NOMO-1 (cell line): ENCODE data around the gene PTPRO.

Experiments used
- DNase-seq, 2 experiments: peaks; one replicate each; lab custom pipeline; 2025; ENCODE audit not compliant: unreplicated experiment in 2 of 2; lab: John Stamatoyannopoulos, UW

PTPRO gene

DNA sequence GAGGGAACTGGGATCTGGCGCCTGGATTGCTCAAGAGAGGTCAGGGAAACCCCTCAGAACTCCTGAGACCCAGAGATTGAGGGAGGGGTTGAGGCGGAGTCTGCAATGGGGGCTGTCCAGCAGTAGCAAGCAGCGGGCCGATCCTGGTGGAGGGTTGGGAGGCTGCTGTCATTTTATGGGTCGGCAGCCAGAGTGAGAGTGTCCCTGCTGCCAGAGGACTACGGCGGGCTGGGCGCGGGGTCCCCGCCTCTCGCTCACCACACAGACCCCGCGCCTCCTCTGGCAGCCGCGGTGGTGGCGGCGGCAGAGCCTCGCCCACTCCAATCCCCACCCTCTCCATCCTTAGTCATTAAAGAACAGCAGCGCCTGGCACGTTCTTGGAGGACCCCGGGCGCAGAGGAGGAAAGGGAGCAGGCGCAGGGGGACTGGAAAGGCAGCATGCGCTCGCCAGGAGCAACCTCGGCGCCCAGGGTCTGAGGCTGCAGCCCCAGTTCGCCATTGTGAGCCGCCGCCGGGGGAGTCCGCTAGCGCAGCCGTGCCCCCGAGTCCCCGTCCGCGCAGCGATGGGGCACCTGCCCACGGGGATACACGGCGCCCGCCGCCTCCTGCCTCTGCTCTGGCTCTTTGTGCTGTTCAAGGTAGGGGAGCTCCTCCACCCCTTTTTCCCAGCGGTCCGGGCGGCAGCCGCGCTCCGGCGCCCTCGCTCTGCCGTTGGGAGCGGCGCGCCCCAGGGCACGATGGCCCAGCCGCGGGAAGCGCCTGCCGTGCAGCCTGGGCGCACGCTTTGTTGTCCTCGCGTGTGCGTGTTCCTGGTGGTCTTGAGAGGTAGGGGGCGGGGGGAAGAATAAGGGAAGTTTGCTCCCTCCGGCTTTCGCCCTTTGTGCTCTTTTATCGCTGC is at the start of gene PTPRO:
Gene PTPRO (plus strand): TSS at position 345 of the 898 bp plus-strand sequence.
- DNase-seq = no peak

DNA sequence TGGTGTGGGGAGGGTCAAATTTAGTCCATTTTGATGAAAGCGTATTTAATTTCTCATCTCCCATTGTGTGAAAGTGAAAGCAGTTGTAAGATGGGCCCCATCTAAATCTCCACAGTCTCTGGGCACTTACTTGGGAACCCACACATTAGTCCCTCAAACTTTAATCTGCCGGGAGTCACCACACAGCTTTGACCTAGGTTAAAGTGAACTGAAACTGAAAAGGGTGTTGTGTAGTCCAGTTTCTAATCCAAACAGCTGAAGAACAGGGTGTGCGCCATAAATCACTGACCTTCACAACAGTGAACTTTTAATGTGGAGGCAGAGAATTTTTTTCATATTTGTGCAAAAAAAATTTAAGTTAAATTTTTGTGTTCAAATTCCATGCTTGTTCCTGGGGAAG is 48.4 kb upstream of the PTPRO start:
- peak in 1 of 2 experiments; percentile 17 for DNase-seq

DNA sequence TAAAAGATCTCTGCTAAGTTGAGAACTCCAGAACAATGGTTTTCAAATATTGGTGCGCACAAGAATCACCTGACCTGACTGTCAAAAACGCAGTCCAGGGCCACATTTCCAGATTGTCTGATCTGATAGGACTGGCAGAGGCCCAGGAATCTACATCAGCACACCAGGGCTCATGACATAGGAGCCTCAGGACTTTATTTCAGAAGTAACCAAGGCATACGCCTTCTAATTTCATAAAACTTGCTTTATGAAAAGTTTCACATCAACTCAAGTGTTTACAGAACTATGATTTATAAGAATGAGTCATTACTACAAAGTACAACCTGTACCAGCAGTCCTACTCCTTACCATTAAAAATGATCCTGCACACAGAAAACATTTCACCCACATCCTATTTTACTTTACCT is 47.7 kb upstream of the PTPRO start:
- no peak for DNase-seq

DNA sequence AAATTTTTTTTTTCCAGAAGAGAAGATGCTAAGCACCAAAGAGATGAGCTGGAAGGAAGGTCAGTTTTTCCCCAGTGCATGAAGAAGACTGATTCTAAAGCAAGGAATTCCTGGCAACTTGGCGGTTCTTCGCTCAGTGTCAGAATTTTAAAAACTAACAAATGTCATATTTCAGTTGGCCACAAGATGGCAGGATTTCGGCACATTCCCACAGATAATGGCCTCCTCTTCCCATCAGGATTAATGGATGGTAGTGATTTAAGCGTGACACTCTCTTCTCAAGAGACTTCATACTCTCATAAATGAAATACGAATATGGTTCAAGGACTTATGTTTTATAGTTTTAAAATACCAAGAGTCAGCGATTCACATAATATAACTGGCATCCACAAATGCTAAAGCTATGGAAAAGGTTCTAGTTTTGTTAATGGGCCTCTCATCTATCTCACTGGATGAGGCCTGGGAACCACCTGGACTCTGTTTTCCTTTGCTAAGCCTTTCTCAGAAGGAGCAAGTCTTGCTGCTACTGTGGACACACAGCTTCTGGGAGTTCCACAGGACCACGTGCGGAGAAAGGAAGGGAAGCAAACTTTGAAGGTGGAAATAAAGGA is 46.1 kb upstream of the PTPRO start:
- peak in 1 of 2 experiments; percentile 5 for DNase-seq

DNA sequence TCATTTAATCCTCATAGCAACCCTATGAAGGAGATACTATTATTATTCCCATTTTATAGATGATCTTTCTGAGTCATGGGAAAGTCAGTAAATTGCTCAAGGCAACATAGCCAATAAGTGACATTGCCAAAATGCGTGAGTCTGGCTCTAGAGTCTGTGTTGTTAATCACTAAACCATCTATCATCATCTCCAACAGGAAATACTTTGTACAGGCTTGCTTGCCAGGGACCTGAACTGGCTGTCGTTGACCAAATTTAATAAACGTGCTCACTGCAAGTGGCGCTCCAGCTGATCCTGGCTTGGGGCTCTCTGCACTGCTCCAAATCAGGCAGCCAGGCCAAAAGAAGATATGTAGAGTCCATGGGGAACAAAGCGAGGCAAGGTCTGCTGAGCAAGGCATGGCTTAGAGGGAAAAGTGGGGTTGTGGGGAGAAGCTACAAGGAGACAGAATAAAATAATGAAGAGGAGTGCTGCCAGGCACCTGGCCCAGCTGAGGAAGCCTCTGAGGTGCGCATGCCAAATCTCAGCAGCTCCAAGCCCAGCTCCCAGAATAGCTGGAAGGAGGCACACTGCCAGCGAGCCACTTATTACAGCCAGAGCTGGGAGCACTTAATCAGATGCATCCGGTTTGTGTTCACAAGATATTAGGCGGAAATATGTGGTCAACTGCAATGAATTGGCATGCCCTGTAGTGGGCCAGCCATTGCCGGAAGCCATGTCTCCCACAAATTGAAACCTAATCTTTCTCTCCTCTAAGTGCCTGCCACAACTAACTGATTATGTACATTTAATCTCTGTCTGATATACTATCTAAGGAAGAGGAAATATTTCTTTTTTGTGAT is 43.3 kb upstream of the PTPRO start:
- peak in 1 of 2 experiments; percentile 5 for DNase-seq

DNA sequence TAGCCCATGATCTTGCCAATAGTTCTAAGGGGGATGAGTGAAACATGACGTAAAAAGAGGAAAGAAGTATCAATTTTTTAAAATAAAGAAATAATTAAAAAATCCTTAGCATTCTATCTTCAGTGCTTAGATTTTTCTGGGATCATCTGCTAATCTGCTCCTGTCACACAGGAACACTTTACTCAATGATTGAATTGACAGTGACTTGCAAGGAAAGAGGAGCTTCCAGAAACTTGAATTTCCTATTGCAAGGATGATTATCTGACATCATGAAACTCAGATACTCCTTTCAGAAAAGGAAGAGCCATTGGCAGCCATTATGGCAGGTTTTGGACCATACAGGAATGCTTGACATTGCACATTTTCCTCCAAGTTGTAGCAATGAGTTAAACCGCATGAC is 41.4 kb upstream of the PTPRO start:
- no peak for DNase-seq

DNA sequence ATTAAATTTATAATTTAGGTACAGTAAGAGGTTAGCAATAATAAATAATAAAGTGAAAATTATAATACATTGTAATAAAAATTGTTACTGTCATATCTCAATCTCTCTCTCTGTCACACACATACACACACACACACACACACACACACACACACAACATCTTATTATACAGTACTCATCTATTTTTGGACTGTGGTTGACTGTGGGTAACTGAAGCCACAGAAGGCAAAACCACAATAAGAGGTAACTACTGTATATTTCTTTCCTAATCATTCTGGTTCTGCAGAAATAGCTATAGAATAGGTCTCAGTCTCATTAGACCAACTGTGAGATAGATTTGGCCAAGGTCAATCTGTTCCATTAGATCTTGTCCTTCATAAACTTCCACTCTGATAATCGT is 33.1 kb upstream of the PTPRO start:
- peak; percentile 65 to 82 for DNase-seq

DNA sequence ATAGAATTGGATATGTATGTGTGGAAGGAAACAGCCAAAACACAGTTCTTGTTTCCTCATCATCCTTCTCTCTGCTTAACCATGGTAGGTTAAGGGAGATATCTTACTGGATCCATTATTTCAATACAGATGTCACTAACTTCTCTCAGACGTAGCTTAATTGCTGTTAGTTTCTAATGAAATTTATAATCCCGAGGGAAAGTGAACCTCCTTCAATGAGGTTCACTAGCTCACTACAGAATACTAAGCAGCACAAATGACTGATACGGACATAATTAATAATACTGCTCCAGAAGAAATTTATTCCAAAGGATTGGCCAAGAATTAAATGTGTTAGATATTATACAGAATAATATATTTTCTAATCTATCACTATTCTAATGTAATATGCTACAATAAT is 28.6 kb upstream of the PTPRO start:
- no peak for DNase-seq

DNA sequence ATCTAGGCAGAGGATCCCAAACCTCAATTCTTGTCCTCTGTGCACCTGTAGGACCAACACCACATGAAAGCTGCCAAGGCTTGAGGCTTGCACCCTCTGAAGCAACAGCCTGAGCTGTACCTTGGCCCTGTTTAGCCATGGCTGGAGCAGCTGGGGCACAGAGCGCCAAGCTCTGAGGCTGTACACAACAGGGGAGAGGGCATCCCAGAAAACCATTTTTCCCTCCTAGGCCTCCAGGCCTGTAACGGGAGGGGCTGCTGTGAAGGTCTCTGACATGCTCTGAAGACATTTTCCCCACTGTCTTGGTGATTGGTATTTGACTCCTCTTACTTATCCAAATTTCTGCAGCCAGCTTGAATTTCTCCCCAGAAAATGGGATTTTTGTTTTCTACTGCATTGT is 22.4 kb upstream of the PTPRO start:
- no peak for DNase-seq

DNA sequence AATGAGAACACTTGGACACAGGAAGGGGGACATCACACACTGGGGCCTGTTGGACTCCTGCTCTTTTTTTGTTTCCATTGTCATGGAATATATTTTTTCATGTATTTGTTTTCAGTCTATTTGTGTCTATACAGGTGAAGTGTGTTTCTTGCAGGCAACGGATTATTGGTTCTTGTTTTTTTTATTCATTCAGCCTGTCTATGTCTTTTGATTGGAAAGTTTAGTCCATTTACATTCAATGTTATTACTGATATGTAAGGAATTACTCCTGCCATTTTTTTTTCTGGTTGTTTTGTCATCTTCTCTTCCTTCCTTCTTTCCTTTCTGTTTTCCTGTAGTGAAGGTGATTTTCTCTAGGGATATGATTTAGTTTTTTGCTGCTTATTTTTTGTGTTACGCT is 18.0 kb upstream of the PTPRO start:
- DNase-seq = no peak

DNA sequence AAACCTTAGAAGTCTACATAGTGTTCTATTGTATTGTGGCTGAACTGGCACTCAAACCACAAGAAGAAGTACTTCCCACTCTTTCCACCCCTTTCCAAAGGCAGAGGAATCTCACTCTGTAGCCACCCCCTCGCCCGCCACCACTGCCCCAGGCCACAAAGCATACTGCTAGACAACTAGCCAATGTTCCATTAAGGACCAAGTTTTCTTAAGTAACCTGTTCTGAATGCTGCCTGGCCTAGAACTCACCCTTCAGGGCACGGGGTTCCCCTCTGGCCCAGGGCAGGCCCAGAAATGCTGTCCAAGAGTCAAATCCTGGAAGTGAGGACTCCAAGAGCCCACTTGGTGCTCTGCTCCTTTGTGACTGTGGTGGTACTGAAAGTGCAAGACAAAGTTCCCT is 15.7 kb upstream of the PTPRO start:
- no peak for DNase-seq

DNA sequence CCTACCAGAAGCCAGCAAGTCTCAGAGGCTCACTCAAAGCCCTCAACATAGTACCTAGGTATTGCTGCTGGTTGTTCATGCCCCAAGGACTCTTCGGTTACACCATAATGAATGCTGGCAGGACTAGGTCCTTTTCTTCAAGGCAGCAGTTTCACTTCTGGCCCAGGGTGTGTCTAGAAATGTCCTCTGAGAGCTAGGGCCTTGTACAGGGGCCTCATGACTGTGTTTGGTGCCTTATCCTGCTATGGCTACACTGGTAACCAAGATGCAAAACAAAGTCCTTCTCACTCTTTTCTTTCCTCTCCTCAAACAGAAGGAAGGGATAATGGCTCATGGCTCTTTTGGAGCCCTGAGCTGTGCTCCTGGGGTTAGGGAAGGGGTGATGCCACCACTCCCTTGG is 15.2 kb upstream of the PTPRO start:
- no peak for DNase-seq

DNA sequence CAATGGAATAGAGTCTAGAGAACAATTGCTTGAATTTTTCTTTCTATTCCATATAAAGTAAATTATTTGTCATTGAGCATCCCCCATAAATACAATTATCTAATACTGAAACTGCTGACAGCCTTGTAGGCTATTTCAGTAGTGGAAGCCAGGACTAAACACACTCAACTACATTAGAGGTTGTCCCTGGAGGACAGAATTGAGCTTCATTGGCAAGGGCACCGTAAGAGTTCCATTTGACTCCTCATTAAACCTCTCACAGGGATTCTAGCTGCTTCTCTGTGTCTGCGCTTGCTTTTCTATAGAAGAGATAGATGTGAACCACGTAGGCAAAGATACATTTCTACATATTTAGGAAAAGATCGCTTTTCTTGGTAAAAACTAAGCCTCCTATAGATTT is 3.5 kb upstream of the PTPRO start:
- DNase-seq = no peak

DNA sequence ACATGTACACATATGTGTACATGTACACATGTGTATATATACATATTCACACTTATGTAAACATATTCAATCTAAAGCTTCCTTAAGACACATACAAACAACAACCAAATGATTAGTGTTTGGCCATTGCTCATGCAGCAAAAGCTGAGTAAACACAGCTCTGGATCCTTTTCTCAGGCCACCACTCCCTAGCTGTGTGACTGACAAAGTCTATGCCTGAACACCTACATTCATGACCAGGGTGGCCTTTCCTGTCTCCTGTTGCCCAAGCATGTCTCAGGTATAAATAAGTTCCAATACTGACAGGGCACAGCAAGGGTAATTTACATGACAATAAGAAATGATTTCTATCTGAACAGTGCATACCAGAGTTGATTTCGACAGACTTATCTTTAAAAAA is 1.4 kb upstream of the PTPRO start:
- no peak for DNase-seq

DNA sequence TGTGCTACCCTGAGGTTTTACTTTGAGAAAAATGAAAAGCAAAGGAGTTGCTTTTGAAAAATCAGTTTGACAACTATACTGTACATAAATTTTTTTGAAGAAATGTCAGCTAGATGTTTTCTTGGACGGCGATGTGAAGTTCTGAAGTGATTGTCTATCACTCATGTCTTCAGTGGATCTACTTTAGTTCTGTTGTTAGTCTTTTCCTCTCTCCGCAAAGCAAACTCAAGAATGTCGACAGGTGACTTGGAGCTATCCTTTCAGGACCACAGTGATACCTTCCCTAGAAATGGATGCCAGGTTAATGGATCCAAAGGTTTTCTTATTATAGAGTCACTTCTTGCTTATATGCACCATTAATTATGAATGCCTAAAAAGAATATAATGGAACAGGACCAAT is 1.2 kb downstream of the PTPRO start:
- DNase-seq = no peak

DNA sequence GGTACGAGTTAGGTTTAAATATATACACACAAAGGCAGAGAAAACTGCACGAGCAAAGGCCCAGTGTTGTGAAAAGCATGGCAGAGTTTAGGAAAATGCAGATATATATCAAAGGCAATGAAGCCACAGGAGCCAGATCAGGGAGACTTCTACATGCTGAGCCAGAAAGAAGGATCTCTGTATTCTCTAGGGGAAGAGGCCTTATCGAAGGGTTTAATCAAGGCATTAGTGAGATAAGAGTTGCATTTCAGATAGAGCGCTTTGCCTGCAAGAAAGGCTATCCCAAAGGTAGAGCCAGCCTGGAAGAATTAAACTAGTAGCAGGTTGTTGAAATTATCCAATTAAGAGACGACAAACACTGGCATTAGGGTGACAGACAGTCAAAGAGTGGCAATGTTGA is 7.6 kb downstream of the PTPRO start:
- DNase-seq = no peak

DNA sequence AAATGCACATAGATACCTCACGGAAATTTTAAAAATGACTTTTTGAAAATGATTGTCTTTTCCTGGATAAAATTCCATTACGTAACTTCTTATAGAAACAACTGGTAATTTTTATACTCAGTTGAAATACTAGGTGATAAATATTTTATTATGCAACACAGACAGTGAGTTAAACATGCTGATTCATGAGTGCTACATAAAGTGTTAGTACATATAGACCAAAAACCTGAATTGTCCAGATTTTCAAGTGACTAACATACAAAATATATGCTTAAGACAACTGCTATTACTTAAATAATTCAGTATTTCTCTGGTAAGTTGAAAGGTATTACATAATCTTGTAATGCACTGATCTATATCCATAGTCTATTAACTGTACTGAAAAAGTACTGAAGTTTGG is 11.9 kb downstream of the PTPRO start:
- DNase-seq = no peak

DNA sequence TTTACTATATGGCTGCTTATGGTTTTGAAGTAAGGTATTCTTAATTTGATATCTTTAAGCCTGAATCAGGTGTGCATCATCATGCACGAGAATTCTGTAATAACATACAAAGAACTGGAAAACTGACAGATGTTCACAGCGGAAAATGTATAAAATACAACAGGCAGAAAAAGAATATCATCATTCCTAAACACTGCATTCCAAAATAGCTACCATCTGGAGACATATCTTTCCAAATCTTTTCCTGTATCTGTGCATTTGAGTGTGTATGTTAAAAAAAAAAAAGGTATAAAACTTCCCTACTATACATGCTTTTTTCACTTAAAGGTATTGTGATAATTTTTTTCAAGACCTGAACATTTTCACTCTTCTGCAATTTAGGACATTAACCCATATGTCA is 13.7 kb downstream of the PTPRO start:
- DNase-seq = no peak

DNA sequence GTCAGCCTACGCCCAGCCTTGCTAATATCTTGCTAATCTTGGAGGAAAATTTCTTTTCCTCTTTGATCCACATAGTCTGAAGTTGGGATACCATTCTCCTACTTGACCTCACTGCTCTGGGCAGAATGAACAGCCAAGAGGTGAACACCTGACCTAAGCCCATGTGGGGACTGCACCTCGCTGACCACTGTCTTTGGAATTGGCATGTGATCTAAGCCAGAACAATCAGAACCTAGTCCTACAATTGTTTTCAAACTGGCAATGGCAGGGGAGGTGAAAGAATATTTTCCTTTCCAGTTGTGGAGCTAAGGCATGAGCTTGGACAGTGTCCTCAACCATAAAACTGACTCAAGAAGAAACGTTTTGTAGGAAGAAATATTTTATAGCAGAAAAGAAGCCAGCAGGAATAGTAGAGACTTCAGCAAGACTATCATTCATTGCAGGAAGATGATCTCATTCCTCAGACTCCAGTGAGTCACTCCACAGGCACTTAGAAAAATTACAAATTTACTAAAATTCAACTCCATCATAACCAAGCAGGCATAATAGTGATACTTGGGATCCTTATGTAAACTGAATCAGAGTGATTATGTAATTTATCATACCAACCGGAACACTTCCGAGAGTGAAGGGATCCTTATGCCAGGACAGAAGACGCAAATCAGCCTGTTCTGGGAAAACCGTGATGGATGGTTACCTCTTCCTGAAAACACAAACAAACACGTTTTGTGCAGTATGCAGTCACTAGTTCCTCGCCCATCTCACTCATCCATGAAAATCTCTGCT is 14.7 kb downstream of the PTPRO start:
- DNase-seq = no peak

DNA sequence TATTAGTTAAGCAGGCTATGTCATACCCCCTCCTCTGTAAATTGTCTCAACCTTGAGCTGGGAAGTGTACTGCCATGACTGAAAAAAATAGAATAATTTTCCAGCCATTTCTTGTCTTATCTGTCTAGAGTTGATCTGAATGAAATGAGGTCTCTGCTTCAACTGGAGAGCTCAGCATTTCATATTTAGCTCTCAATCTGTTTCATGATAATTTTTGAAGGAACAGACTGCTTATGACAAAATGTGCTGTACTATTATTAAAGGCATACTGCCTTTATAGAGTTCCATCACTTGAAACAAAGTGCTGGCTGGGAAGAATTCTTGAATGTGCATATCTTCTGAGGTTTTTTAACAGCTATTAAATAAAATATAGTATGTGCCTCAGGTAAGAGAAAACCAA is 19.1 kb downstream of the PTPRO start:
- no peak for DNase-seq

DNA sequence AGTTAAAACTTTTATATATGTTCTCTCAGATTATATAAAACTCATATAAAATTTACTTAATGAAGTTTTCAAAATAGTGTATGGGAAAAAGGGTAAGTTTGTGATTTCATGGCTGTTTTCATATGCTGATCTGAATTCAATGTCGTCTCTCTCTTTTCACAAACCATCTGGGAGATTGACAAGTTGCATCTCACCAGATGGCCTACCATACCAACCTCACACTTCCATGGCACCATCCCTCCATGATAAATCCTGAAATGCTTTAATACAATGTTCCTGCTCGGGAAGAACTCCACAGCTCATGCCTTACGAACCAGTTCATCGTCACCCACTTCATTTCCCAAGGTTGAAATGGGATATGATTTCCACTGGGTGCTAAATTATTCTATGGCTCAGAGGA is 22.3 kb downstream of the PTPRO start:
- DNase-seq = no peak
